HepG2 (cell line): ENCODE measurements around the gene RUVBL2. TPM values are rescaled to one million over a fixed set of nuclear protein-coding genes. Genes with fewer than 3 reads are reported as not detected.

Source experiments
- ATAC-seq: fragments of 200-7000 bp; cut with Tn5 transposase; 3 replicates; pipeline ENCODE4 v1.9.1; 2020; ENCODE audit warnings: mild to moderate bottlenecking, moderate library complexity
- BruUV-seq: library from RNA; stranded (reverse); fragments of 400-500 nt; replicated peaks from 2 replicates; lab custom pipeline; 2021; lab: Mats Ljungman, UMichigan
- CTCF ChIA-PET: fragments of 300-600 bp; formaldehyde crosslinking; extraction: SDS; loops from one replicate; lab custom pipeline; 2021; ENCODE audit warnings: low total read pairs, inconsistent platforms, low intra/inter-chr PET ratio; lab: Yijun Ruan, JAX
- POLR2A ChIA-PET: fragments of 350-600 bp; sonication (Branson Sonifier 250); formaldehyde crosslinking; loops from one replicate; lab custom pipeline; 2020; ENCODE audit warnings: antibody characterized with exemption, inconsistent platforms; lab: Yijun Ruan, JAX
- DNase-seq: peaks from one replicate; pipeline ENCODE4 v3.0.0-alpha.2; 2015; ENCODE audit warnings: low spot score
- FAIRE-seq: peaks from 3 replicates; lab custom pipeline; 2011; peaks lifted over from hg19 to GRCh38; lab: Jason Lieb, UNC
- H2AFZ ChIP-seq: one replicate; pipeline ENCODE4 v1.6.1; 2011; ENCODE audit warnings: low read length, inconsistent platforms
- H3K27ac ChIP-seq: fragments of 300-600 bp; 3 replicates; pipeline ENCODE4 v1.8.0; 2011; ENCODE audit warnings: mixed run types, mild to moderate bottlenecking, mixed read lengths, low read length, inconsistent platforms; ENCODE audit not compliant: insufficient read depth; ENCODE audit errors: extremely low read length
- H3K27me3 ChIP-seq, 2 experiments: fragments of 200-600 bp in 1 of 2; 2 replicates in 1 of 2; 3 replicates in 1 of 2; pipeline versions ENCODE4 v1.6.0 to v1.8.0; 2011; ENCODE audit warnings: low read length in 2 of 2, mild to moderate bottlenecking in 2 of 2, moderate library complexity in 2 of 2, inconsistent platforms in 1 of 2; ENCODE audit not compliant: insufficient read depth in 2 of 2, control insufficient read depth in 1 of 2
- H3K36me3 ChIP-seq, 2 experiments: fragments of 200-600 bp in 1 of 2; replicated peaks in 1 of 2; 2 replicates in 1 of 2; 3 replicates in 1 of 2; pipeline versions ENCODE4 v1.5.1 to v1.8.0; 2011; ENCODE audit warnings: low read length in 2 of 2, inconsistent platforms in 1 of 2; ENCODE audit not compliant: insufficient read depth in 2 of 2, control insufficient read depth in 1 of 2
- H3K4me1 ChIP-seq: 2 replicates; pipeline ENCODE4 v1.5.1; 2012; ENCODE audit warnings: low read length, inconsistent platforms; ENCODE audit not compliant: insufficient read depth
- H3K4me2 ChIP-seq: 2 replicates; pipeline ENCODE4 v1.6.0; 2011; ENCODE audit warnings: low read depth, low read length, inconsistent platforms
- H3K4me3 ChIP-seq, 3 experiments: fragments of 200-600 bp in 1 of 3; sonication (generic), shearing (Covaris generic) in 1 of 3; replicated peaks in 1 of 3; 2 replicates each; pipeline ENCODE4 v1.5.1; 2011 to 2016; ENCODE audit warnings: low read length in 3 of 3, inconsistent platforms in 2 of 3, low read depth in 2 of 3, mild to moderate bottlenecking in 2 of 3, control low read depth in 1 of 3, mixed read lengths in 1 of 3; ENCODE audit not compliant: insufficient read depth in 1 of 3
- H3K79me2 ChIP-seq: one replicate; pipeline ENCODE4 v1.6.1; 2011; ENCODE audit warnings: low read length, inconsistent platforms; ENCODE audit not compliant: insufficient read depth
- H3K9ac ChIP-seq: 2 replicates; pipeline ENCODE4 v1.6.0; 2011; ENCODE audit warnings: mild to moderate bottlenecking, low read depth, low read length, inconsistent platforms; ENCODE audit not compliant: insufficient read depth
- H3K9me3 ChIP-seq: 2 replicates; pipeline ENCODE4 v1.5.1; 2012; ENCODE audit warnings: mild to moderate bottlenecking, low read length
- H4K20me1 ChIP-seq: 2 replicates; pipeline ENCODE4 v1.6.0; 2011; ENCODE audit warnings: inconsistent platforms, mild to moderate bottlenecking, low read length, moderate library complexity; ENCODE audit not compliant: insufficient read depth
- ETV6 ChIP-seq: sonication (generic); formaldehyde crosslinking; conservative IDR thresholded peaks from 2 replicates; pipeline ENCODE4 v1.4.0; 2020; ENCODE audit warnings: missing genetic modification reagents
- HNRNPH1 ChIP-seq: fragments of 200-400 bp; formaldehyde crosslinking; optimal IDR thresholded peaks from 2 replicates; pipeline ENCODE3; 2017; ENCODE audit warnings: mild to moderate bottlenecking, low read depth, low read length
- HOXA3 ChIP-seq: sonication (generic); formaldehyde crosslinking; IDR thresholded peaks from 2 replicates; pipeline ENCODE4 v1.5.0; 2020; ENCODE audit warnings: missing genetic modification reagents
- NFATC3 ChIP-seq: sonication (generic); formaldehyde crosslinking; IDR thresholded peaks from 2 replicates; pipeline ENCODE4 v1.5.1; 2020; ENCODE audit warnings: mild to moderate bottlenecking, missing genetic modification reagents
- NFE2L2 ChIP-seq: fragments of 150-350 bp; IDR thresholded peaks from 2 replicates; pipeline ENCODE4 v1.6.1; 2014; ENCODE audit warnings: low read length
- SIX4 ChIP-seq: sonication (generic); formaldehyde crosslinking; IDR thresholded peaks from 2 replicates; pipeline ENCODE4 v1.4.0; 2020; ENCODE audit warnings: missing genetic modification reagents
- ZBTB8A ChIP-seq: sonication (generic); formaldehyde crosslinking; IDR thresholded peaks from 2 replicates; pipeline ENCODE4 v1.4.0; 2020; ENCODE audit warnings: mild to moderate bottlenecking, low read depth, missing genetic modification reagents, borderline replicate concordance
- ZC3H4 ChIP-seq: sonication (generic); formaldehyde crosslinking; IDR thresholded peaks from 2 replicates; pipeline ENCODE4 v1.4.0; 2020; ENCODE audit warnings: missing genetic modification reagents, borderline replicate concordance
- ZNF704 ChIP-seq: sonication (generic); formaldehyde crosslinking; IDR thresholded peaks from 2 replicates; pipeline ENCODE4 v1.8.1; 2023; ENCODE audit warnings: mild to moderate bottlenecking, inconsistent platforms, moderate library complexity, missing genetic modification reagents, borderline replicate concordance
- ZNF740 ChIP-seq: sonication (generic); formaldehyde crosslinking; IDR thresholded peaks from 2 replicates; pipeline ENCODE4 v1.4.0; 2020; ENCODE audit warnings: missing genetic modification reagents
- ZNF776 ChIP-seq: sonication (generic); formaldehyde crosslinking; IDR thresholded peaks from 2 replicates; pipeline ENCODE4 v1.4.0; 2020; ENCODE audit warnings: mild to moderate bottlenecking, missing genetic modification reagents
- ZNF792 ChIP-seq: IDR thresholded peaks from 2 replicates; pipeline ENCODE4 v1.6.1; 2016
- ZNF891 ChIP-seq: sonication (generic); formaldehyde crosslinking; IDR thresholded peaks from 2 replicates; pipeline ENCODE4 v1.5.0; 2020; ENCODE audit warnings: mild to moderate bottlenecking, missing genetic modification reagents
- WGBS: methylation state at CpG from one replicate; pipeline ENCODE4 v1.1.6; 2017; ENCODE audit warnings: low lambda C conversion rate; 5-methylcytosine and 5-hydroxymethylcytosine counted together
- in situ Hi-C: cut with HindIII; loops from 2 replicates; pipeline ENCODE4 v1.10.0; 2017; ENCODE audit warnings: low pct_unique_long_range_greater_than_20kb; ENCODE audit not compliant: extremely low pct_ligation_motif_present
- intact Hi-C: fragments of 100-400 bp; cut with micrococcal nuclease; formaldehyde crosslinking; loops from one replicate; pipeline ENCODE4 v1.10.0; 2022; ENCODE audit not compliant: unreplicated experiment
- polyA plus RNA-seq, 8 experiments: library from polyadenylated mRNA; depleted of rRNA in 3 of 8; stranded (reverse) in 7 of 8; unstranded in 1 of 8; fragments of >200 nt; fragmentation: Illumina TruSeq in 4 of 8; extraction: Trizol in 4 of 8; gene quantifications; 2 replicates each; pipeline versions ENCODE4 v1.2.1 to v1.2.3, GENCODE V29; 2011 to 2016; ENCODE audit warnings: low read depth in 4 of 8, missing spikeins in 1 of 8, mixed read lengths in 1 of 8; ENCODE audit not compliant: insufficient read depth in 1 of 8
- total RNA-seq, 5 experiments: library from RNA; depleted of rRNA; stranded (reverse); fragments of >200 nt; fragmentation: Illumina TruSeq; extraction: Trizol; gene quantifications; 2 replicates each; pipeline ENCODE4 v1.2.3, GENCODE V29; 2016; ENCODE audit warnings: low read depth in 1 of 5
- TF ChIP-seq, protein P1 (sequence below): sonication (generic); formaldehyde crosslinking; IDR thresholded peaks from 2 replicates; pipeline ENCODE4 v1.4.0; 2020; ENCODE audit warnings: missing genetic modification reagents, mild to moderate bottlenecking, borderline replicate concordance

RUVBL2 gene
- total and polyA plus RNA-seq, 2 of the 13 experiments (the other 11 are each of a cell fraction or from before 2014, with no cell fraction given): 120 to 122 TPM

DNA sequence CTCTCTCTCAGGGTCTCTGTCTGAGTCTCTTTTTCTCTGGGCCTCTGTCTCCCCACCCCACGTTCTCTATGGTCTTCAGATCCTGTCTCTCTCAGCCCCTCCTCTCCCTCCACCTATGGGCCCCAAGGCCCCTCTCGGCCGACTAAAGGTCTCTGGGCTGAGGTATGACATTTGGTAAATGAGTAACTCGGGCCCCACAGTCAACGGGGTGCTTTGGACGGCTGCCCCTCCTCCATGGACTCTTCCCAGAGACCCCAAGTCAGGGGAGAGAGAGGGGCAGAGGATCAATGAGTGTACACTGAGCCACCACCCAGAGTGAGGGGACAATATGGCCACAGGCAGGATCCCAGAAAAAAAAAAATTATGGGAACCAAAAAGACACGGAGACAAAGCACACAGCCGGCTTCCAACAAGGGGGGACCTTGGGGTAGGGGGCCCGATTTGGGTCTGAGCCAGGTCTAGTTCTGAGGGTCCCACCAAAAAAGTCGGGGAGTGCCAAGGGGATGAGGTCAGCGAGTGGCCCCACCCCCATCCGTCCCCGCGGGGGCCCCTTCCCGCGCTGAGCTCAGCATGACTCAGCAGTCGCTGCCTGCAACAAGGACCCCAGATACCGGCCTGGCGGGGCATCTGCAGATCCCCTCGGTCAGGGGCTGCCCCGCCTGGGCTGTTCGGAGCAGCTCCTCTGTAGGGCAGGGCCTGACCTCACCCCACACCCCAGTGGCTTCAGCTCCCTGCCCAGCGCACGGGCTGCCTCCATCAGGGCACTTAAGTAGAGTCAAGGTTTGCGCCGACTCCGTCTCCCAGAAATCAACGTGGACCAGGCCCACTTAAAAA lies 30.1 kb upstream of the RUVBL2 start (continued):
- TF ChIP-seq, protein P1, sequence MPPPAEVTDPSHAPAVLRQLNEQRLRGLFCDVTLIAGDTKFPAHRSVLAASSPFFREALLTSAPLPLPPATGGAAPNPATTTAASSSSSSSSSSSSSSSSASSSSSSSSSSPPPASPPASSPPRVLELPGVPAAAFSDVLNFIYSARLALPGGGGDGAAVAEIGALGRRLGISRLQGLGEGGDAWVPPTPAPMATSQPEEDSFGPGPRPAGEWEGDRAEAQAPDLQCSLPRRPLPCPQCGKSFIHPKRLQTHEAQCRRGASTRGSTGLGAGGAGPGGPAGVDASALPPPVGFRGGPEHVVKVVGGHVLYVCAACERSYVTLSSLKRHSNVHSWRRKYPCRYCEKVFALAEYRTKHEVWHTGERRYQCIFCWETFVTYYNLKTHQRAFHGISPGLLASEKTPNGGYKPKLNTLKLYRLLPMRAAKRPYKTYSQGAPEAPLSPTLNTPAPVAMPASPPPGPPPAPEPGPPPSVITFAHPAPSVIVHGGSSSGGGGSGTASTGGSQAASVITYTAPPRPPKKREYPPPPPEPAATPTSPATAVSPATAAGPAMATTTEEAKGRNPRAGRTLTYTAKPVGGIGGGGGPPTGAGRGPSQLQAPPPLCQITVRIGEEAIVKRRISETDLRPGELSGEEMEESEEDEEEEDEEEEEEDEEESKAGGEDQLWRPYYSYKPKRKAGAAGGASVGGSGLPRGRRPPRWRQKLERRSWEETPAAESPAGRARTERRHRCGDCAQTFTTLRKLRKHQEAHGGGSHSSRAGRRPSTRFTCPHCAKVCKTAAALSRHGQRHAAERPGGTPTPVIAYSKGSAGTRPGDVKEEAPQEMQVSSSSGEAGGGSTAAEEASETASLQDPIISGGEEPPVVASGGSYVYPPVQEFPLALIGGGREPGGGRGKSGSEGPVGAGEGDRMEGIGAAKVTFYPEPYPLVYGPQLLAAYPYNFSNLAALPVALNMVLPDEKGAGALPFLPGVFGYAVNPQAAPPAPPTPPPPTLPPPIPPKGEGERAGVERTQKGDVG (CRISPR knock-in tag): no peak
- peak; percentile 17; the same call in 1 of the 2 replicates for TF ChIP-seq ZNF792 (CRISPR knock-in tag)

DNA sequence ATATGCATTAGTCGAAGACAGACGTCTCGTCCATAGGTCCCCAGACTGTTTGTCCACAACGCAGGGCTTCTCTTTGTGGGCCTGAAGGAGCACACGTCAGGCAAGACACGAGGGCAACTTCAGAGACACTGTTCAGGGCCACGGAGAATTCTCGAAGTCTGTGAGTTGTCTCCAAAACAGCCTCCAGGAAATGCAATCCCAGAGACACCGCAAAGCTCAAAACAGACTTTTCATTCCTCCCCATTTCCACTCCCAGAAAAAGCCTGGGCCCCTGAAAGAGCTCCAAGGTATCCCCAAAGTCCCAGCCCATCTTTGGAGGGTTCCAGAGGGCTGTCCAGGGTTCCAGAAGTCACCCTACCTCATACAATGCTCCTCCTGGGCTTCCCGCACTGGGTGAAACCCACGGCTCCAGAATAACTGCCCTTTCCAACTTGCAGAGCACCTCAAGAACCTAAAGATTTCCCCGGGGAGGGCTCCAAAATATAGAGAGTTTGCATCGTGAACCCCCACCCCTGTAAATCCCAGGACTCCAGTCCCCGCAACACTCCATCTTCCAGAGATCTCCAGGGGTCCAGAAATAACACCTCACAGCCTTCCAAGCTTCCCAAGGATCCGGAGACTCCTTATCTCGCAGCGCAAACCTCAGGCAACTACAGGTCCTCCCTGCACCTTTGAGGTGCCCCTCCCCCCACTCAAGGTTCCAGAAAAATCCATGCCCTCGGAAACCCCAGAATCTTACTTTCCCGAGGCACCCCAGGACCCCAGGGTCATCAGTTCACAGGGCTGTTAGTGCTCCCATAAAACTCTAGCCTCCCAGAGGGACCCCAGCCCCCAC lies 29.3 kb upstream of the RUVBL2 start:
- 0% methylated on average over 4 of the region's 19 CpGs for WGBS
- POLR2A ChIA-PET: interaction anchor here (1.0 to 5.6 kb wide), 17 partner anchors 12 to 489 kb away, joined by 3 to 153 read pairs (median 6); partner anchors contain the start of genes ALDH16A1, BAX, DHDH and GYS1
- peak overlapping the region; percentile 63 to 80 (median 80) for H3K4me3 ChIP-seq
- H3K9ac ChIP-seq: peak overlapping the region; percentile 98
- peak overlapping the region; percentile 97 for H3K4me2 ChIP-seq
- H3K27me3 ChIP-seq: no peaks in the 10 kb centered on the region; a peak in 1 of 5 replicates
- ATAC-seq (no peak), DNase-seq (peak; percentile 34), FAIRE-seq (no peak)
- no peaks in the 10 kb centered on the region for H3K9me3 ChIP-seq
- peaks cover 57% of the 10 kb centered on the region for H3K4me1 ChIP-seq
- BruUV-seq: TSS peak; percentile 71
- peaks cover 33% of the 10 kb centered on the region for H4K20me1 ChIP-seq
- H2AFZ ChIP-seq: no peak overlapping the region
- intact Hi-C loops (loop anchor here (10.0 kb wide), 2 partner anchors 90 to 180 kb away; partner anchors contain the start of gene PPP1R15A), in situ Hi-C loops (loop anchor here (5.0 kb wide), 1 partner anchor 92 kb away; the partner anchor contains the start of gene PPP1R15A)
- H3K27ac ChIP-seq: peak overlapping the region; percentile 100
- H3K36me3 ChIP-seq: peaks cover 3 to 18% of the 10 kb centered on the region in 2 experiments
- peaks cover 25% of the 10 kb centered on the region for H3K79me2 ChIP-seq
- CTCF ChIA-PET: no interaction called here
- TF ChIP-seq ZNF891 (CRISPR knock-in tag) (0 out of 2 replicates have a peak, but pooled peaks have one; percentile 27), ZNF740 (peak; percentile 33; the same call in 1 of the 2 replicates), ZNF704 (CRISPR knock-in tag) (no peak), NFATC3 (0 out of 2 replicates have a peak, but pooled peaks have one; percentile 28), NFE2L2 (no peak), ZC3H4 (0 out of 2 replicates have a peak, but pooled peaks have one; percentile 56), HOXA3 (CRISPR knock-in tag) (no peak), ZNF776 (CRISPR knock-in tag) (no peak), HNRNPH1 (peak; percentile 27), SIX4 (no peak), ETV6 (CRISPR knock-in tag) (no peak), ZBTB8A (no peak)
